22Rv1 (cell line): ENCODE data around the gene IGF1.

Experiments used
- ZFX ChIP-seq: fragments of 450-650 bp; IDR thresholded peaks from 2 replicates; pipeline ENCODE4 v1.6.1; 2017; ENCODE audit warnings: antibody characterized with exemption, borderline replicate concordance
- TF ChIP-seq, protein P1 (sequence below): fragments of 450-650 bp; IDR thresholded peaks from 2 replicates; pipeline ENCODE4 v1.5.1; 2017; ENCODE audit warnings: mild to moderate bottlenecking

DNA sequence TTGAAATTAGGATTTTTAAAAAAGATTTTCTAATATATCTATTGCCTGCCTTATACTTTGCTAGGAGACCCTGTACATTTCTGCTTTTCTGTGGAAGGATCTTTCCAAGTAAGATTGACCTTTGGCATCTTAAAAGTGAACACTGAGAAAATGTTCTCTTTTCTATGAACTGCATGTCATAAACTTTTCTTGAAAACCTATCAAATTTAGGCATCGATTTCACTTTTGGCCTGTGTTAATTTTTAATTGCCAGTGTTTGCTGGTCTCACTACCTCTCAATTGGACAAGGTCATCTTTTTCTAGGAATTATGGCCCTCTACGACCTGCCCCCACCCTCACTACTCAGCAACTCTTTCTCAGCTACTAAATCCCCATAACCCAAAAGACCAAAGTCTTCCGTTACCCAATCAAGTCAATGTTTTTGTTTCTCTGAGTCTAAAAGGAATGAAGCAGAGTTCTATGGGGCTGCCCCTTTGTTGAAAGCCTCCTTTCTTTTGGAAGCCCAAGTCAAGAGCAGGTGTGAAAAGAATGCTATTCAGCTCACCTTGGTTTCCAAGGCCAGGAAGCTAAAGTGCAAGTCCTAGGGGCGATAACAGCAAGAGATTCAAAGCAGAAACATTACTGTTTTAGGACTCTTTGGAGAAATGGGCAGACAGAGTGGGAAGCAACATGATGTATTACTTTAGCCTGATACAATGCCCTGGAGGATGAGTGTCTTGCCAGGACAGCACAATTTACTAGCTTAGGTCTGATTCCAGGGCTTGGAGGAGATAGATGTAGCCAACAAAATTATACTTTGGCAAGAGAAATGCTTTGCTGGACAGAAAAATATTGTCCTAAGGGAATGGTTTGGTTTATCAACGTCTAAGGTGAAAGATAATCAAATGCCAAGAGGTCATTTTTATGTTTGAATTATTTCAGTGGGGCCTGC is 55.0 kb downstream of the IGF1 start:
- TF ChIP-seq, protein P1, sequence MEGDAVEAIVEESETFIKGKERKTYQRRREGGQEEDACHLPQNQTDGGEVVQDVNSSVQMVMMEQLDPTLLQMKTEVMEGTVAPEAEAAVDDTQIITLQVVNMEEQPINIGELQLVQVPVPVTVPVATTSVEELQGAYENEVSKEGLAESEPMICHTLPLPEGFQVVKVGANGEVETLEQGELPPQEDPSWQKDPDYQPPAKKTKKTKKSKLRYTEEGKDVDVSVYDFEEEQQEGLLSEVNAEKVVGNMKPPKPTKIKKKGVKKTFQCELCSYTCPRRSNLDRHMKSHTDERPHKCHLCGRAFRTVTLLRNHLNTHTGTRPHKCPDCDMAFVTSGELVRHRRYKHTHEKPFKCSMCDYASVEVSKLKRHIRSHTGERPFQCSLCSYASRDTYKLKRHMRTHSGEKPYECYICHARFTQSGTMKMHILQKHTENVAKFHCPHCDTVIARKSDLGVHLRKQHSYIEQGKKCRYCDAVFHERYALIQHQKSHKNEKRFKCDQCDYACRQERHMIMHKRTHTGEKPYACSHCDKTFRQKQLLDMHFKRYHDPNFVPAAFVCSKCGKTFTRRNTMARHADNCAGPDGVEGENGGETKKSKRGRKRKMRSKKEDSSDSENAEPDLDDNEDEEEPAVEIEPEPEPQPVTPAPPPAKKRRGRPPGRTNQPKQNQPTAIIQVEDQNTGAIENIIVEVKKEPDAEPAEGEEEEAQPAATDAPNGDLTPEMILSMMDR, result no peak
- no peak for TF ChIP-seq ZFX
